Panc1 (cell line): ENCODE results near the gene NCAM2. TPM values are rescaled to one million over a fixed set of nuclear protein-coding genes. Genes with fewer than 3 reads are reported as not detected.

Experiments used
- ATAC-seq: fragments of 200-7000 bp; cut with Tn5 transposase; 2 replicates; pipeline ENCODE4 v1.9.1; 2020; ENCODE audit warnings: mild to moderate bottlenecking, moderate library complexity
- BruUV-seq: library from RNA; stranded (reverse); fragments of 400-500 nt; replicated peaks from 2 replicates; lab custom pipeline; 2021; lab: Mats Ljungman, UMichigan
- CTCF ChIA-PET: fragments of 300-600 bp; sonication (Branson Sonifier 250); formaldehyde crosslinking; loops from one replicate; lab custom pipeline; 2022; ENCODE audit warnings: antibody characterized with exemption; lab: Charles Lee
- POLR2A ChIA-PET: fragments of 300-600 bp; sonication (Branson Sonifier 250); formaldehyde crosslinking; loops from one replicate; lab custom pipeline; 2022; ENCODE audit warnings: antibody characterized with exemption; lab: Charles Lee
- DNase-seq: peaks from one replicate; pipeline ENCODE4 v3.0.0-alpha.2; 2010; ENCODE audit warnings: low read depth, low spot score
- H3K27ac ChIP-seq: 2 replicates; pipeline ENCODE4 v1.5.1; 2011; ENCODE audit warnings: mild to moderate bottlenecking, low read length, inconsistent platforms
- H3K27me3 ChIP-seq: fragments of 200-500 bp; sonication (Bioruptor generic); 2 replicates; pipeline ENCODE4 v1.6.0; 2014; ENCODE audit warnings: low read length, inconsistent platforms; ENCODE audit not compliant: control insufficient read depth, insufficient read depth
- H3K36me3 ChIP-seq: fragments of 200-500 bp; sonication (Bioruptor generic); 2 replicates; pipeline ENCODE4 v1.5.1; 2014; ENCODE audit warnings: inconsistent platforms, mild to moderate bottlenecking, low read length, moderate library complexity; ENCODE audit not compliant: control insufficient read depth, insufficient read depth
- H3K4me1 ChIP-seq: 2 replicates; pipeline ENCODE4 v1.5.1; 2011; ENCODE audit warnings: inconsistent platforms, mild to moderate bottlenecking, low read length, moderate library complexity; ENCODE audit not compliant: control insufficient read depth, insufficient read depth
- H3K4me3 ChIP-seq, 2 experiments: 2 replicates each; pipeline ENCODE4 v1.5.1; 2011 to 2012; ENCODE audit warnings: low read depth in 2 of 2, low read length in 2 of 2, mild to moderate bottlenecking in 2 of 2, inconsistent platforms in 1 of 2, moderate library complexity in 1 of 2
- H3K9me3 ChIP-seq: fragments of 200-500 bp; sonication (Bioruptor generic); 2 replicates; pipeline ENCODE4 v1.5.1; 2014; ENCODE audit warnings: low read depth, mild to moderate bottlenecking, inconsistent platforms, low read length, moderate library complexity; ENCODE audit not compliant: control insufficient read depth, insufficient read depth
- CTCF ChIP-seq: fragments of 450-650 bp; IDR thresholded peaks from 2 replicates; pipeline ENCODE4 v1.5.1; 2017; ENCODE audit warnings: mild to moderate bottlenecking
- POLR2AphosphoS5 ChIP-seq: IDR thresholded peaks from 2 replicates; pipeline ENCODE4 v1.6.1; 2012; ENCODE audit warnings: mild to moderate bottlenecking, low read depth, low read length, moderate library complexity
- SIN3A ChIP-seq: IDR thresholded peaks from 2 replicates; pipeline ENCODE4 v1.6.1; 2012; ENCODE audit warnings: low read depth, mild to moderate bottlenecking, low read length, moderate library complexity, borderline replicate concordance; ENCODE audit not compliant: insufficient read depth
- TCF7L2 ChIP-seq: IDR thresholded peaks from 2 replicates; pipeline ENCODE4 v1.6.1; 2011; ENCODE audit warnings: mild to moderate bottlenecking, low read depth, low read length, inconsistent platforms
- in situ Hi-C: cut with HindIII; loops from 2 replicates; pipeline ENCODE4 v1.10.0; 2016; ENCODE audit warnings: low sequenced_read_pairs, low pct_unique_long_range_greater_than_20kb
- intact Hi-C: fragments of 100-400 bp; cut with micrococcal nuclease; formaldehyde crosslinking; loops from one replicate; pipeline ENCODE4 v1.10.0; 2022; ENCODE audit not compliant: unreplicated experiment
- total RNA-seq: library from RNA; stranded (reverse); gene quantifications from one replicate; pipeline ENCODE4 v1.2.1, GENCODE V29; 2021; ENCODE audit not compliant: unreplicated experiment
- TF ChIP-seq, protein P1 (sequence below), 2 experiments: IDR thresholded peaks; 2 replicates each; pipeline ENCODE4 v1.6.1; 2011 to 2012; ENCODE audit warnings: low read depth in 2 of 2, control low read depth in 1 of 2, low read length in 1 of 2, mild to moderate bottlenecking in 1 of 2, moderate library complexity in 1 of 2; ENCODE audit not compliant: insufficient read depth in 1 of 2

Gene NCAM2
- total RNA-seq, 1 experiment from 2014 or later, result 2.2 TPM

GRCh38 chr21:21216047-21216446 is 217.8 kb downstream of the NCAM2 start:
- Histone ChIP-seq H3K4me1 (no peaks in the 10 kb centered on the region), H3K36me3 (no peaks in the 10 kb centered on the region), H3K27ac (no peak overlapping the region), H3K9me3 (no peaks in the 10 kb centered on the region), H3K27me3 (no peaks in the 10 kb centered on the region), H3K4me3 (no peak overlapping the region)
- CTCF ChIA-PET, result no interaction called here
- DNase-seq (no peak), ATAC-seq (no peak)
- POLR2A ChIA-PET, result no interaction called here
- BruUV-seq, result no TSS peak
- TF ChIP-seq SIN3A, result no peak
- no peak for TF ChIP-seq POLR2AphosphoS5
- TF ChIP-seq CTCF, result no peak
- no peak for TF ChIP-seq TCF7L2
- TF ChIP-seq, protein P1, sequence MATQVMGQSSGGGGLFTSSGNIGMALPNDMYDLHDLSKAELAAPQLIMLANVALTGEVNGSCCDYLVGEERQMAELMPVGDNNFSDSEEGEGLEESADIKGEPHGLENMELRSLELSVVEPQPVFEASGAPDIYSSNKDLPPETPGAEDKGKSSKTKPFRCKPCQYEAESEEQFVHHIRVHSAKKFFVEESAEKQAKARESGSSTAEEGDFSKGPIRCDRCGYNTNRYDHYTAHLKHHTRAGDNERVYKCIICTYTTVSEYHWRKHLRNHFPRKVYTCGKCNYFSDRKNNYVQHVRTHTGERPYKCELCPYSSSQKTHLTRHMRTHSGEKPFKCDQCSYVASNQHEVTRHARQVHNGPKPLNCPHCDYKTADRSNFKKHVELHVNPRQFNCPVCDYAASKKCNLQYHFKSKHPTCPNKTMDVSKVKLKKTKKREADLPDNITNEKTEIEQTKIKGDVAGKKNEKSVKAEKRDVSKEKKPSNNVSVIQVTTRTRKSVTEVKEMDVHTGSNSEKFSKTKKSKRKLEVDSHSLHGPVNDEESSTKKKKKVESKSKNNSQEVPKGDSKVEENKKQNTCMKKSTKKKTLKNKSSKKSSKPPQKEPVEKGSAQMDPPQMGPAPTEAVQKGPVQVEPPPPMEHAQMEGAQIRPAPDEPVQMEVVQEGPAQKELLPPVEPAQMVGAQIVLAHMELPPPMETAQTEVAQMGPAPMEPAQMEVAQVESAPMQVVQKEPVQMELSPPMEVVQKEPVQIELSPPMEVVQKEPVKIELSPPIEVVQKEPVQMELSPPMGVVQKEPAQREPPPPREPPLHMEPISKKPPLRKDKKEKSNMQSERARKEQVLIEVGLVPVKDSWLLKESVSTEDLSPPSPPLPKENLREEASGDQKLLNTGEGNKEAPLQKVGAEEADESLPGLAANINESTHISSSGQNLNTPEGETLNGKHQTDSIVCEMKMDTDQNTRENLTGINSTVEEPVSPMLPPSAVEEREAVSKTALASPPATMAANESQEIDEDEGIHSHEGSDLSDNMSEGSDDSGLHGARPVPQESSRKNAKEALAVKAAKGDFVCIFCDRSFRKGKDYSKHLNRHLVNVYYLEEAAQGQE (IDR thresholded peaks at IDR 0.05; ENCODE audit: insufficient read depth in 1 of 2, low read depth in 2 of 2, low read length in 1 of 2), result no peak
- intact Hi-C loops (no loop called here), in situ Hi-C loops (no loop called here)

- in situ Hi-C loops, result no loop called here
- H3K9me3 ChIP-seq, result no peaks in the 10 kb centered on the region
- BruUV-seq, result no TSS peak
- no peaks in the 10 kb centered on the region for H3K36me3 ChIP-seq
- intact Hi-C loops, result no loop called here
- DNase-seq (no peak), ATAC-seq (no peak)
- H3K4me1 ChIP-seq, result no peaks in the 10 kb centered on the region
- ChIA-PET POLR2A (no interaction called here), CTCF (no interaction called here)
- no peak overlapping the region for H3K4me3 ChIP-seq
- H3K27ac ChIP-seq, result no peak overlapping the region
- no peaks in the 10 kb centered on the region for H3K27me3 ChIP-seq
- no peak for TF ChIP-seq SIN3A
- TF ChIP-seq TCF7L2, result no peak
- TF ChIP-seq POLR2AphosphoS5, result no peak
- no peak for TF ChIP-seq CTCF
- TF ChIP-seq, protein P1 (IDR thresholded peaks at IDR 0.05; ENCODE audit: insufficient read depth in 1 of 2, low read depth in 2 of 2, low read length in 1 of 2), result no peak
These were observed 228.3 kb downstream of the NCAM2 start for GRCh38 chr21:21226472-21226871.
